ENCODE measurements around the gene SNAP25. TPM values are rescaled to one million over a fixed set of nuclear protein-coding genes. Genes with fewer than 3 reads are reported as not detected.

The SNAP25 gene
- total RNA-seq, 2 experiments from 2014 or later = not detected

DNA sequence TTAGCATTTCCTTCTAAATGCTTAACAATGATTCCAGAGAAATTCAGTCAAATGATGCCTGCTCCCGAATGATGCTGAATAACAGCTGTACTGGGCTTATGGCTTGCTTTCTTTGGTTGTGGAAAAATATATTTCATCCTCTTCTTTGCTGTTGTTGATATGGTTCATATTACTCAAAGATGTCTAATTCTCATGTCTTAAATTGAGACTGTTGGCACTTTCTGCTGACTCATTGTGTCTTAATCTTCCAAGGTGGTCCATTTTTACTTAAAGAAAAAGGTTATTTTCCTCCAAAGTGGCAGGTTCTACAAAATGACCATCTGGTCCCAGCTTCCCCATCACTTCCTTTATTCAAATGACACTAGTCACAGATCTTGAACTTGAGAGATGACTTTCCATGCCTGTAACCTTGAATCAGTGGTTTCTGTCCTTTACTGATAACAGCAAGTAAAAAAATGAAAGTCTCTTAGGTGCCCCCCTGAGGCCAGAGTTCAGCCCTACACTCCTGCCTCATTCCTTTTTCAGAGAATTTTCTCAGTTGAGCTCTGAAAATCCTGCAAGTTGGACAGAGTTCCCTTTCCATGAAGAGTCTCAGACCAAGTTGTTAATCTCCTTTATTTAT, 6.9 kb downstream of the SNAP25 start:
- Mint-ChIP-seq H3K9me3 (peaks cover 3% of the 10 kb centered on the region), H3K4me3 (no peak overlapping the region), H3K4me1 (ENCODE audit: low read depth) (no peaks in the 10 kb centered on the region), H3K27ac (no peak overlapping the region), H3K27me3 (peaks cover 19% of the 10 kb centered on the region), H3K36me3 (ENCODE audit: low read depth) (no peaks in the 10 kb centered on the region)
- TF ChIP-seq, protein P1, sequence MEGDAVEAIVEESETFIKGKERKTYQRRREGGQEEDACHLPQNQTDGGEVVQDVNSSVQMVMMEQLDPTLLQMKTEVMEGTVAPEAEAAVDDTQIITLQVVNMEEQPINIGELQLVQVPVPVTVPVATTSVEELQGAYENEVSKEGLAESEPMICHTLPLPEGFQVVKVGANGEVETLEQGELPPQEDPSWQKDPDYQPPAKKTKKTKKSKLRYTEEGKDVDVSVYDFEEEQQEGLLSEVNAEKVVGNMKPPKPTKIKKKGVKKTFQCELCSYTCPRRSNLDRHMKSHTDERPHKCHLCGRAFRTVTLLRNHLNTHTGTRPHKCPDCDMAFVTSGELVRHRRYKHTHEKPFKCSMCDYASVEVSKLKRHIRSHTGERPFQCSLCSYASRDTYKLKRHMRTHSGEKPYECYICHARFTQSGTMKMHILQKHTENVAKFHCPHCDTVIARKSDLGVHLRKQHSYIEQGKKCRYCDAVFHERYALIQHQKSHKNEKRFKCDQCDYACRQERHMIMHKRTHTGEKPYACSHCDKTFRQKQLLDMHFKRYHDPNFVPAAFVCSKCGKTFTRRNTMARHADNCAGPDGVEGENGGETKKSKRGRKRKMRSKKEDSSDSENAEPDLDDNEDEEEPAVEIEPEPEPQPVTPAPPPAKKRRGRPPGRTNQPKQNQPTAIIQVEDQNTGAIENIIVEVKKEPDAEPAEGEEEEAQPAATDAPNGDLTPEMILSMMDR (IDR thresholded peaks at IDR 0.05) = no peak
- ATAC-seq = no peak
- DNase-seq = no peak
- ChIA-PET CTCF (no interaction called here), POLR2A (no interaction called here)
- intact Hi-C loops (cut with micrococcal nuclease) = no loop called here

DNA sequence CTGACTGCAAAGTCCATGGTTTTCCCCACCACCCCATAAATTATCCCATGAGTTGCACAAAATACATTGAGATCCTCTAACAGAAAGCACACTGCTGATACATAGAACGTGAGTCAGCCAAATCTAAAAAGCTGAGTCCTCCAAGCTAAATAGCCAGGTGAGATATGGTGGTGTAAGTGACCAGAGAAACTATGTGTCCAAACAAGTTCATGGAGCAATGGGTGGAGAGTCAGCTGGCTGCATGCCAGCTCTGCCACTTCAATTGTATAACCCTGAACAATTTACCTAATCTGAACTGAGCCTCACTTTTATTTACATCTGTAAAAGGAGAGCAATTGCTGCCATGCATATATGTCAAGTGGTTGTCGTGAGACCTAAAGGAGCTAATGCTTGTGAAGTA, 9.7 kb downstream of the SNAP25 start:
- intact Hi-C loops (cut with micrococcal nuclease) = no loop called here
- H3K36me3 Mint-ChIP-seq (ENCODE audit: low read depth) = no peaks in the 10 kb centered on the region
- H3K4me3 Mint-ChIP-seq = no peak overlapping the region
- ChIA-PET POLR2A (no interaction called here), CTCF (interaction anchor here (0.8 to 0.9 kb wide), 2 partner anchors 138 to 175 kb away, joined by 3 read pairs; no protein-coding TSS in a partner anchor)
- H3K27ac Mint-ChIP-seq = no peak overlapping the region
- ATAC-seq (no peak), DNase-seq (no peak)
- TF ChIP-seq, protein P1 (IDR thresholded peaks at IDR 0.05) = no peak
- no peaks in the 10 kb centered on the region for H3K9me3 Mint-ChIP-seq
- no peaks in the 10 kb centered on the region for H3K4me1 Mint-ChIP-seq (ENCODE audit: low read depth)
- H3K27me3 Mint-ChIP-seq = peaks cover 8% of the 10 kb centered on the region

DNA sequence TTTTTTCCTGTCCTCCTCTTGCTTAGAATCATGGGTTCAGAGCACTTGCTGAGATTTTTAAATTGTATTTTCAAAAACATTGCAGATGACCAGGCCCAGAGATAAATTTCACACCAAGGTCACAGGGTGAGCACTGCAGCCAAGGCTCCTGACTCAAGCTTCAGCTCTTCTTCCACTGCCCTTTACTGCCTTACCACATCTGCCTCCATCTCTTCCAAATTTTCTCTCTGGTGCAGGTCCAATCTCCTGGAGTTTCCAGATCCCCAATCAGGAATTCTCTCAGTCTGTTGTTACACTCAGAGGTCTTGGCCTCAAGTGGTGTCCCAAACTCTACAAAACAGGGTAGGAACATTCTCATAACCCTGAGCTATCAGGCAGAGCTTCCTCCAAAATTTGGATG, 12.7 kb downstream of the SNAP25 start:
- DNase-seq = no peak
- ATAC-seq = no peak
- no peak overlapping the region for H3K27ac Mint-ChIP-seq
- CTCF ChIA-PET = interaction anchor here (1.1 kb wide), 1 partner anchor 48 kb away, joined by 3 read pairs; no protein-coding TSS in a partner anchor
- H3K4me1 Mint-ChIP-seq (ENCODE audit: low read depth) = no peaks in the 10 kb centered on the region
- intact Hi-C loops (cut with micrococcal nuclease) = no loop called here
- no peaks in the 10 kb centered on the region for H3K36me3 Mint-ChIP-seq (ENCODE audit: low read depth)
- no peaks in the 10 kb centered on the region for H3K9me3 Mint-ChIP-seq
- peaks cover 5% of the 10 kb centered on the region for H3K27me3 Mint-ChIP-seq
- POLR2A ChIA-PET = no interaction called here
- no peak overlapping the region for H3K4me3 Mint-ChIP-seq
- TF ChIP-seq, protein P1 (IDR thresholded peaks at IDR 0.05) = no peak

DNA sequence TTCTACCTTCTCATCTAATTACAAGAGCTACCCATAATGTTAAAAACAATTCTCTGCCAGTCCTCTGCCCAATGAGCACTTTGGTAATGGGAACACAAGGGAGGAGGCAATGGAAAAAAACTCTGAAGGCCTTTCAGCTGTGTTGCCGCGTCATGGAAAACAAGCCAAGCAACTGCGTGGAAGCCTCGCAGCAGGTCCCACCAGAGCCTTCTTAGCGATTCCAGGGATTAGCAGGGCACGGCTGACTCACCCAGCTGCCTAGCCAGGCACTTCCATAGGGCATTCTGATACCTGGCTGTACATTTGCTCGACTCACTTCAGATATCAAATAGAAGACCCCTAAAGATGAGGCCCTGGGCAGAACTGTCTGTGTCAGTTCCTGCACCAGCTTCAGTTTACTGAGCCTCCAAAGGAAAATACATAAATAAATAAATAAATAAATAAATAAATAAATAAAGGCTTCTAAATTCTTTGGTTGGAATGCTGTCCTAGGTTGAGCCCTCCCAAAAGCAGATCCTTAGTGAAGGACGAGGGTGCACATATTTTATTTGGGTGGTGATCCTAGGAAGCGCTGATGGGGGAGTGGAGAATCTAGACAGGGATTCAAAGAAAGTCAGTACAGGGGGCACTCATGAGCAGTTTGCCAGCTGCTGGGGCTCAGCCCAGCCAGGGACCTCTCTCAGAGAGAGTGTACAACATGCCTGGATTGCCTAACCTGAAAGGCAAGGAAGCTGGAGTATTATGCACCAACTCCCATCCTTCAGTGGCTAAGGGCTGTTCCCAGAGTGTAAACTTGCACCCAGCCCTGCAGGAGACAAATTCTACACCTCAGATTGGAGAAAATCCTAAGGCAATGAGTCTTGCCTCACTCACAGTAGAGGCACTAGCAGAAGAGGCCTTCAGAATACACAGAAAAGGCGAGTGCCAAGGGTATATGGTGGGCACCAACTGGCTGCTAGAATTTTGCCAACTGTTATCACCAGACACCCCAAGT, 18.2 kb downstream of the SNAP25 start:
- CTCF ChIA-PET = no interaction called here

More for the DNA sequence above, 18.2 kb downstream of the SNAP25 start:
- POLR2A ChIA-PET = no interaction called here
- intact Hi-C loops (cut with micrococcal nuclease) = no loop called here
- TF ChIP-seq, protein P1 (IDR thresholded peaks at IDR 0.05) = no peak
- Mint-ChIP-seq H3K27ac (no peak overlapping the region), H3K27me3 (peaks cover 2% of the 10 kb centered on the region), H3K36me3 (ENCODE audit: low read depth) (no peaks in the 10 kb centered on the region), H3K9me3 (no peaks in the 10 kb centered on the region), H3K4me1 (ENCODE audit: low read depth) (no peaks in the 10 kb centered on the region), H3K4me3 (no peak overlapping the region)
- no peak for DNase-seq
- no peak for ATAC-seq
